ENCODE data around the gene CHD5.

Gene CHD5

GRCh38 chr1:6167391-6168303 lies 12.5 kb downstream of the CHD5 start:
- no peaks in the 10 kb centered on the region for H3K36me3 ChIP-seq (replicated peaks)
- no peak for TF ChIP-seq CTCF (IDR thresholded peaks at IDR 0.05; ENCODE audit: low read depth, low read length, missing control alignments)
- H3K4me3 ChIP-seq (ENCODE audit: low read depth, low read length): no peak overlapping the region
- DNase-seq: no peak
- H3K27ac ChIP-seq: no peak overlapping the region
- in situ Hi-C loops (cut with HindIII; ENCODE audit: low pct_ligation_motif_present, low sequenced_read_pairs): no loop called here
- H3K27me3 ChIP-seq (replicated peaks): peaks cover 10% of the 10 kb centered on the region

GRCh38 chr1:6166655-6167390 lies 13.3 kb downstream of the CHD5 start:
- no peak overlapping the region for H3K27ac ChIP-seq
- no peak for DNase-seq
- H3K27me3 ChIP-seq (replicated peaks): peaks cover 10% of the 10 kb centered on the region
- in situ Hi-C loops (cut with HindIII; ENCODE audit: low pct_ligation_motif_present, low sequenced_read_pairs): no loop called here
- TF ChIP-seq CTCF (IDR thresholded peaks at IDR 0.05; ENCODE audit: low read depth, low read length, missing control alignments): no peak
- no peaks in the 10 kb centered on the region for H3K36me3 ChIP-seq (replicated peaks)
- H3K4me3 ChIP-seq (ENCODE audit: low read depth, low read length): no peak overlapping the region

GRCh38 chr1:6166221-6166620 lies 13.9 kb downstream of the CHD5 start:
- in situ Hi-C loops (cut with HindIII; ENCODE audit: low pct_ligation_motif_present, low sequenced_read_pairs): no loop called here
- no peak for TF ChIP-seq CTCF (IDR thresholded peaks at IDR 0.05; ENCODE audit: low read depth, low read length, missing control alignments)

GRCh38 chr1:6165441-6165985 lies 14.6 kb downstream of the CHD5 start:
- peaks cover 10% of the 10 kb centered on the region for H3K27me3 ChIP-seq (replicated peaks)
- no peak overlapping the region for H3K27ac ChIP-seq
- in situ Hi-C loops (cut with HindIII; ENCODE audit: low pct_ligation_motif_present, low sequenced_read_pairs): no loop called here
- H3K4me3 ChIP-seq (ENCODE audit: low read depth, low read length): no peak overlapping the region
- H3K36me3 ChIP-seq (replicated peaks): no peaks in the 10 kb centered on the region
- no peak for DNase-seq
- TF ChIP-seq CTCF (IDR thresholded peaks at IDR 0.05; ENCODE audit: low read depth, low read length, missing control alignments): no peak

More at GRCh38 chr1:6166221-6166620, 13.9 kb downstream of the CHD5 start:
- Histone ChIP-seq H3K36me3 (replicated peaks) (no peaks in the 10 kb centered on the region), H3K27me3 (replicated peaks) (peaks cover 10% of the 10 kb centered on the region), H3K27ac (no peak overlapping the region), H3K4me3 (ENCODE audit: low read depth, low read length) (no peak overlapping the region)
- DNase-seq: no peak

- Histone ChIP-seq H3K27ac (no peak overlapping the region), H3K27me3 (replicated peaks) (peaks cover 10% of the 10 kb centered on the region), H3K4me3 (ENCODE audit: low read depth, low read length) (no peak overlapping the region), H3K36me3 (replicated peaks) (no peaks in the 10 kb centered on the region)
- DNase-seq: no peak
- in situ Hi-C loops (cut with HindIII; ENCODE audit: low pct_ligation_motif_present, low sequenced_read_pairs): no loop called here
- TF ChIP-seq CTCF (IDR thresholded peaks at IDR 0.05; ENCODE audit: low read depth, low read length, missing control alignments): no peak
Measured at GRCh38 chr1:6165027-6165426, 15.1 kb downstream of the CHD5 start.
